GM23338 (cell line): ENCODE results near the gene CAMTA1. TPM values are rescaled to one million over a fixed set of nuclear protein-coding genes. Genes with fewer than 3 reads are reported as not detected.

Experiments used
- ATAC-seq: fragments of 200-7000 bp; cut with Tn5 transposase; 3 replicates; pipeline ENCODE4 v1.9.1; 2020
- DNase-seq: peaks from one replicate; pipeline ENCODE4 v3.0.0-alpha.2; 2015; ENCODE audit warnings: low spot score
- H2AFZ ChIP-seq: fragments of 200-600 bp; sonication (generic); 2 replicates; pipeline ENCODE4 v1.8.0; 2016; ENCODE audit warnings: antibody characterized with exemption, mild to moderate bottlenecking, moderate library complexity
- H3F3A ChIP-seq: fragments of 200-600 bp; sonication (generic); replicated peaks from 2 replicates; pipeline ENCODE4 v1.8.0; 2017; ENCODE audit warnings: antibody characterized with exemption, mixed run types, low read depth
- H3K27ac ChIP-seq: fragments of 200-600 bp; sonication (generic); 2 replicates; pipeline ENCODE4 v1.6.1; 2016; ENCODE audit warnings: low read depth
- H3K27me3 ChIP-seq: fragments of 200-600 bp; sonication (generic); 2 replicates; pipeline ENCODE4 v1.8.0; 2016; ENCODE audit warnings: mild to moderate bottlenecking, mixed run types, moderate library complexity; ENCODE audit not compliant: insufficient read depth
- H3K36me3 ChIP-seq: fragments of 200-600 bp; sonication (generic); 2 replicates; pipeline ENCODE4 v1.8.0; 2016; ENCODE audit warnings: mild to moderate bottlenecking; ENCODE audit not compliant: insufficient read depth
- H3K4me1 ChIP-seq: fragments of 200-600 bp; sonication (generic); 2 replicates; pipeline ENCODE4 v1.8.0; 2016; ENCODE audit warnings: mild to moderate bottlenecking, moderate library complexity; ENCODE audit not compliant: insufficient read depth
- H3K4me2 ChIP-seq: fragments of 200-600 bp; sonication (generic); 2 replicates; pipeline ENCODE4 v1.7.1; 2017; ENCODE audit warnings: mixed run types
- H3K4me3 ChIP-seq: fragments of 200-600 bp; sonication (generic); 2 replicates; pipeline ENCODE4 v1.6.1; 2016; ENCODE audit warnings: mixed run types
- H3K79me2 ChIP-seq: fragments of 200-600 bp; sonication (generic); replicated peaks from 2 replicates; pipeline ENCODE4 v1.8.0; 2017; ENCODE audit warnings: mild to moderate bottlenecking; ENCODE audit not compliant: insufficient read depth
- H3K9me2 ChIP-seq: fragments of 200-600 bp; sonication (generic); 2 replicates; pipeline ENCODE4 v1.8.0; 2017; ENCODE audit not compliant: insufficient read depth
- H4K20me1 ChIP-seq: fragments of 200-600 bp; sonication (generic); replicated peaks from 2 replicates; pipeline ENCODE4 v1.8.0; 2017; ENCODE audit warnings: mild to moderate bottlenecking; ENCODE audit not compliant: insufficient read depth
- H3K27ac Mint-ChIP-seq: 2 replicates; pipeline ENCODE4 v1.8.0; 2020; ENCODE audit warnings: inconsistent platforms, mild to moderate bottlenecking, moderate library complexity, mixed read lengths
- H3K27me3 Mint-ChIP-seq: 3 replicates; pipeline ENCODE4 v1.8.0; 2022; ENCODE audit warnings: low read depth, mild to moderate bottlenecking, moderate library complexity, mixed read lengths, inconsistent platforms; ENCODE audit not compliant: insufficient read depth, poor library complexity
- H3K36me3 Mint-ChIP-seq: 3 replicates; pipeline ENCODE4 v1.8.0; 2021; ENCODE audit warnings: low read depth, mild to moderate bottlenecking, inconsistent platforms, moderate library complexity, mixed read lengths
- H3K4me1 Mint-ChIP-seq: 3 replicates; pipeline ENCODE4 v1.8.0; 2020; ENCODE audit warnings: mild to moderate bottlenecking, inconsistent platforms, mixed read lengths
- H3K4me3 Mint-ChIP-seq: 3 replicates; pipeline ENCODE4 v1.8.0; 2021; ENCODE audit warnings: moderate library complexity, mild to moderate bottlenecking, inconsistent platforms, mixed read lengths
- H3K9me3 Mint-ChIP-seq: 3 replicates; pipeline ENCODE4 v1.8.0; 2020; ENCODE audit warnings: moderate library complexity, mild to moderate bottlenecking, inconsistent platforms, mixed read lengths
- CREB1 ChIP-seq: fragments of 250-450 bp; sonication (Bioruptor Pico); IDR thresholded peaks from 2 replicates; pipeline ENCODE4 v1.5.0; 2020; ENCODE audit warnings: low read depth, mild to moderate bottlenecking, moderate library complexity
- CTCF ChIP-seq, 2 experiments: fragments of 200-600 bp in 1 of 2; sonication (generic) in 1 of 2; conservative IDR thresholded peaks; 2 replicates each; pipeline versions ENCODE4 v1.5.1 to v1.6.1; 2016 to 2017; ENCODE audit warnings: antibody characterized with exemption in 2 of 2, low read depth in 2 of 2, mild to moderate bottlenecking in 2 of 2, moderate library complexity in 1 of 2
- EZH2 ChIP-seq: fragments of 200-600 bp; sonication (generic); IDR thresholded peaks from one replicate; pipeline ENCODE4 v1.8.0; 2017; ENCODE audit warnings: antibody characterized with exemption, mild to moderate bottlenecking, low read depth; ENCODE audit not compliant: unreplicated experiment
- EZH2phosphoT487 ChIP-seq: fragments of 200-600 bp; sonication (generic); IDR thresholded peaks from one replicate; pipeline ENCODE4 v1.8.1; 2018; ENCODE audit warnings: antibody characterized with exemption; ENCODE audit not compliant: unreplicated experiment
- JUNB ChIP-seq: IDR thresholded peaks from one replicate; pipeline ENCODE4 v1.6.1; 2016; ENCODE audit warnings: antibody characterized with exemption; ENCODE audit not compliant: unreplicated experiment
- NANOG ChIP-seq: IDR thresholded peaks from 2 replicates; pipeline ENCODE4 v1.6.1; 2016; ENCODE audit warnings: antibody characterized with exemption, borderline replicate concordance
- POLR2AphosphoS5 ChIP-seq: IDR thresholded peaks from 2 replicates; pipeline ENCODE4 v1.6.1; 2016; ENCODE audit warnings: antibody characterized with exemption, low read depth
- REST ChIP-seq: IDR thresholded peaks from one replicate; pipeline ENCODE4 v1.6.1; 2018; ENCODE audit warnings: antibody characterized with exemption; ENCODE audit not compliant: unreplicated experiment
- STAT1 ChIP-seq: IDR thresholded peaks from one replicate; pipeline ENCODE4 v1.6.1; 2016; ENCODE audit warnings: antibody characterized with exemption; ENCODE audit not compliant: unreplicated experiment
- ZNF114 ChIP-seq: fragments of 250-450 bp; sonication (Bioruptor Pico); IDR thresholded peaks from 2 replicates; pipeline ENCODE4 v1.5.0; 2020; ENCODE audit warnings: mild to moderate bottlenecking, moderate library complexity
- ZNF331 ChIP-seq: fragments of 250-450 bp; sonication (Bioruptor Pico); IDR thresholded peaks from 2 replicates; pipeline ENCODE4 v1.5.0; 2020; ENCODE audit warnings: low read depth, mild to moderate bottlenecking, moderate library complexity
- polyA plus RNA-seq: library from polyadenylated mRNA; unstranded; fragments of >200 nt; fragmentation: Nextera tagmentation; extraction: Ambion mirVana; gene quantifications from 2 replicates; pipeline ENCODE4 v1.2.1, GENCODE V29; 2016
- total RNA-seq: library from RNA; depleted of rRNA; stranded (reverse); fragments of >200 nt; shearing (Covaris generic); gene quantifications from 2 replicates; pipeline ENCODE4 v1.2.3, GENCODE V29; 2014
- TF ChIP-seq, protein P1 (sequence below): fragments of 250-450 bp; sonication (Bioruptor Pico); IDR thresholded peaks from 2 replicates; pipeline ENCODE4 v1.5.0; 2020; ENCODE audit warnings: mild to moderate bottlenecking, moderate library complexity
- TF ChIP-seq, protein P2 (sequence below): IDR thresholded peaks from 2 replicates; pipeline ENCODE4 v1.6.1; 2016; ENCODE audit warnings: antibody characterized with exemption

The CAMTA1 gene
- total and polyA plus RNA-seq, 2 experiments from 2014 or later = 115 to 519 TPM

DNA sequence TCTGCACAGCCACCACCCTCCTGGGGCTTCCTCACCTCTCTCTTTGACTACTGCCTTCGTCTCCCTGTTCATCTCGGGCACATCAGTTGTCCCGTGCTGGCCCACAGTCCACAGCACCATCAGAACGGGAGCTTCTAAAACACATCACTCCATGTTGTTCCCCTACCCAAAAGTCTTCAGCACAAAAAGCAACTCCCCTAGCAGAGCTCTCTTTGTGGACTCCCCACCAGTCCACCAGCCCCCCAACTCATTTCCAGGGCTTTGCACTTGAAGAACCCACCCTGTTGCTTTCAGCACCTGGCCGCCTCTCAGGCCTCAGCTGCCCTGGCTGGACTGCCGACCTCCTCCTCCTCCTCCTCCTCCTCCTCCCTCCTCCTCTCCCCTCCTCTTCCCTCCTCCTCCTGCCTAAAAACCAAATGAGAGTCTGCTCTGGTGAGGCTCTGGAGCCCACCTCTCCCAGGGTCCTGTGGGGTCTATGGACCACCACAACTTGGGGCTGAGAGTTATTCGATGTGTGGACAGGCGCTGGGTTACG, 734.7 kb downstream of the CAMTA1 start:
- no peaks in the 10 kb centered on the region for H3K4me1 ChIP-seq
- no peaks in the 10 kb centered on the region for H3K36me3 ChIP-seq
- peaks cover 11% of the 10 kb centered on the region for H3K9me3 Mint-ChIP-seq
- H2AFZ ChIP-seq = no peak overlapping the region
- H3F3A ChIP-seq = no peaks in the 10 kb centered on the region
- H3K36me3 Mint-ChIP-seq = peaks cover 4% of the 10 kb centered on the region; the same call in 2 of the 3 replicates
- no peak overlapping the region for H3K4me3 ChIP-seq
- peaks cover 2% of the 10 kb centered on the region for H3K4me1 Mint-ChIP-seq
- H4K20me1 ChIP-seq = no peaks in the 10 kb centered on the region
- H3K27me3 ChIP-seq = no peaks in the 10 kb centered on the region
- no peak overlapping the region for H3K27ac ChIP-seq
- H3K9me2 ChIP-seq = no peaks in the 10 kb centered on the region
- no peaks in the 10 kb centered on the region for H3K79me2 ChIP-seq
- H3K4me3 Mint-ChIP-seq = no peak overlapping the region
- DNase-seq = no peak
- H3K27ac Mint-ChIP-seq = no peak overlapping the region
- peaks cover 9% of the 10 kb centered on the region for H3K27me3 Mint-ChIP-seq
- no peak for ATAC-seq
- TF ChIP-seq CREB1 (CRISPR knock-in tag) (no peak), STAT1 (no peak), CTCF (conservative IDR thresholded peaks at IDR 0.05; ENCODE audit: low read depth in 2 of 2) (no peak), REST (no peak), NANOG (no peak), POLR2AphosphoS5 (no peak), EZH2phosphoT487 (no peak), EZH2 (no peak), JUNB (no peak), ZNF114 (CRISPR knock-in tag) (no peak), ZNF331 (no peak)
- TF ChIP-seq, protein P1, sequence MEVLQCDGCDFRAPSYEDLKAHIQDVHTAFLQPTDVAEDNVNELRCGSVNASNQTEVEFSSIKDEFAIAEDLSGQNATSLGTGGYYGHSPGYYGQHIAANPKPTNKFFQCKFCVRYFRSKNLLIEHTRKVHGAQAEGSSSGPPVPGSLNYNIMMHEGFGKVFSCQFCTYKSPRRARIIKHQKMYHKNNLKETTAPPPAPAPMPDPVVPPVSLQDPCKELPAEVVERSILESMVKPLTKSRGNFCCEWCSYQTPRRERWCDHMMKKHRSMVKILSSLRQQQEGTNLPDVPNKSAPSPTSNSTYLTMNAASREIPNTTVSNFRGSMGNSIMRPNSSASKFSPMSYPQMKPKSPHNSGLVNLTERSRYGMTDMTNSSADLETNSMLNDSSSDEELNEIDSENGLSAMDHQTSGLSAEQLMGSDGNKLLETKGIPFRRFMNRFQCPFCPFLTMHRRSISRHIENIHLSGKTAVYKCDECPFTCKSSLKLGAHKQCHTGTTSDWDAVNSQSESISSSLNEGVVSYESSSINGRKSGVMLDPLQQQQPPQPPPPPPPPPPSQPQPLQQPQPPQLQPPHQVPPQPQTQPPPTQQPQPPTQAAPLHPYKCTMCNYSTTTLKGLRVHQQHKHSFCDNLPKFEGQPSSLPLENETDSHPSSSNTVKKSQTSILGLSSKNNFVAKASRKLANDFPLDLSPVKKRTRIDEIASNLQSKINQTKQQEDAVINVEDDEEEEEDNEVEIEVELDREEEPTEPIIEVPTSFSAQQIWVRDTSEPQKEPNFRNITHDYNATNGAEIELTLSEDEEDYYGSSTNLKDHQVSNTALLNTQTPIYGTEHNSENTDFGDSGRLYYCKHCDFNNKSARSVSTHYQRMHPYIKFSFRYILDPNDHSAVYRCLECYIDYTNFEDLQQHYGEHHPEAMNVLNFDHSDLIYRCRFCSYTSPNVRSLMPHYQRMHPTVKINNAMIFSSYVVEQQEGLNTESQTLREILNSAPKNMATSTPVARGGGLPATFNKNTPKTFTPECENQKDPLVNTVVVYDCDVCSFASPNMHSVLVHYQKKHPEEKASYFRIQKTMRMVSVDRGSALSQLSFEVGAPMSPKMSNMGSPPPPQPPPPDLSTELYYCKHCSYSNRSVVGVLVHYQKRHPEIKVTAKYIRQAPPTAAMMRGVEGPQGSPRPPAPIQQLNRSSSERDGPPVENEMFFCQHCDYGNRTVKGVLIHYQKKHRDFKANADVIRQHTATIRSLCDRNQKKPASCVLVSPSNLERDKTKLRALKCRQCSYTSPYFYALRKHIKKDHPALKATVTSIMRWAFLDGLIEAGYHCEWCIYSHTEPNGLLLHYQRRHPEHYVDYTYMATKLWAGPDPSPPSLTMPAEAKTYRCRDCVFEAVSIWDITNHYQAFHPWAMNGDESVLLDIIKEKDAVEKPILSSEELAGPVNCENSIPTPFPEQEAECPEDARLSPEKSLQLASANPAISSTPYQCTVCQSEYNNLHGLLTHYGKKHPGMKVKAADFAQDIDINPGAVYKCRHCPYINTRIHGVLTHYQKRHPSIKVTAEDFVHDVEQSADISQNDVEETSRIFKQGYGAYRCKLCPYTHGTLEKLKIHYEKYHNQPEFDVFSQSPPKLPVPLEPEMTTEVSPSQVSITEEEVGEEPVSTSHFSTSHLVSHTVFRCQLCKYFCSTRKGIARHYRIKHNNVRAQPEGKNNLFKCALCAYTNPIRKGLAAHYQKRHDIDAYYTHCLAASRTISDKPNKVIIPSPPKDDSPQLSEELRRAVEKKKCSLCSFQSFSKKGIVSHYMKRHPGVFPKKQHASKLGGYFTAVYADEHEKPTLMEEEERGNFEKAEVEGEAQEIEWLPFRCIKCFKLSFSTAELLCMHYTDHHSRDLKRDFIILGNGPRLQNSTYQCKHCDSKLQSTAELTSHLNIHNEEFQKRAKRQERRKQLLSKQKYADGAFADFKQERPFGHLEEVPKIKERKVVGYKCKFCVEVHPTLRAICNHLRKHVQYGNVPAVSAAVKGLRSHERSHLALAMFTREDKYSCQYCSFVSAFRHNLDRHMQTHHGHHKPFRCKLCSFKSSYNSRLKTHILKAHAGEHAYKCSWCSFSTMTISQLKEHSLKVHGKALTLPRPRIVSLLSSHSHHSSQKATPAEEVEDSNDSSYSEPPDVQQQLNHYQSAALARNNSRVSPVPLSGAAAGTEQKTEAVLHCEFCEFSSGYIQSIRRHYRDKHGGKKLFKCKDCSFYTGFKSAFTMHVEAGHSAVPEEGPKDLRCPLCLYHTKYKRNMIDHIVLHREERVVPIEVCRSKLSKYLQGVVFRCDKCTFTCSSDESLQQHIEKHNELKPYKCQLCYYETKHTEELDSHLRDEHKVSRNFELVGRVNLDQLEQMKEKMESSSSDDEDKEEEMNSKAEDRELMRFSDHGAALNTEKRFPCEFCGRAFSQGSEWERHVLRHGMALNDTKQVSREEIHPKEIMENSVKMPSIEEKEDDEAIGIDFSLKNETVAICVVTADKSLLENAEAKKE (CRISPR knock-in tag) = no peak
- TF ChIP-seq, protein P2, sequence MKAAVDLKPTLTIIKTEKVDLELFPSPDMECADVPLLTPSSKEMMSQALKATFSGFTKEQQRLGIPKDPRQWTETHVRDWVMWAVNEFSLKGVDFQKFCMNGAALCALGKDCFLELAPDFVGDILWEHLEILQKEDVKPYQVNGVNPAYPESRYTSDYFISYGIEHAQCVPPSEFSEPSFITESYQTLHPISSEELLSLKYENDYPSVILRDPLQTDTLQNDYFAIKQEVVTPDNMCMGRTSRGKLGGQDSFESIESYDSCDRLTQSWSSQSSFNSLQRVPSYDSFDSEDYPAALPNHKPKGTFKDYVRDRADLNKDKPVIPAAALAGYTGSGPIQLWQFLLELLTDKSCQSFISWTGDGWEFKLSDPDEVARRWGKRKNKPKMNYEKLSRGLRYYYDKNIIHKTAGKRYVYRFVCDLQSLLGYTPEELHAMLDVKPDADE = no peak
- H3K4me2 ChIP-seq = no peak overlapping the region
